ENCODE measurements around the gene ZNRF3. TPM values are rescaled to one million over a fixed set of nuclear protein-coding genes. Genes with fewer than 3 reads are reported as not detected.

Gene ZNRF3
- total RNA-seq, 1 donor from 2014 or later: 23.1 TPM

- peaks cover 15% of the 10 kb centered on the region for H3K36me3 Mint-ChIP-seq
- H3K27me3 Mint-ChIP-seq: no peaks in the 10 kb centered on the region
- peaks cover 53% of the 10 kb centered on the region for H3K4me1 Mint-ChIP-seq (ENCODE audit: unreplicated experiment)
- peak overlapping the region; percentile 30 for H3K4me3 Mint-ChIP-seq
- TF ChIP-seq, protein P1, sequence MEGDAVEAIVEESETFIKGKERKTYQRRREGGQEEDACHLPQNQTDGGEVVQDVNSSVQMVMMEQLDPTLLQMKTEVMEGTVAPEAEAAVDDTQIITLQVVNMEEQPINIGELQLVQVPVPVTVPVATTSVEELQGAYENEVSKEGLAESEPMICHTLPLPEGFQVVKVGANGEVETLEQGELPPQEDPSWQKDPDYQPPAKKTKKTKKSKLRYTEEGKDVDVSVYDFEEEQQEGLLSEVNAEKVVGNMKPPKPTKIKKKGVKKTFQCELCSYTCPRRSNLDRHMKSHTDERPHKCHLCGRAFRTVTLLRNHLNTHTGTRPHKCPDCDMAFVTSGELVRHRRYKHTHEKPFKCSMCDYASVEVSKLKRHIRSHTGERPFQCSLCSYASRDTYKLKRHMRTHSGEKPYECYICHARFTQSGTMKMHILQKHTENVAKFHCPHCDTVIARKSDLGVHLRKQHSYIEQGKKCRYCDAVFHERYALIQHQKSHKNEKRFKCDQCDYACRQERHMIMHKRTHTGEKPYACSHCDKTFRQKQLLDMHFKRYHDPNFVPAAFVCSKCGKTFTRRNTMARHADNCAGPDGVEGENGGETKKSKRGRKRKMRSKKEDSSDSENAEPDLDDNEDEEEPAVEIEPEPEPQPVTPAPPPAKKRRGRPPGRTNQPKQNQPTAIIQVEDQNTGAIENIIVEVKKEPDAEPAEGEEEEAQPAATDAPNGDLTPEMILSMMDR (conservative IDR thresholded peaks at IDR 0.05): no peak
- peak overlapping the region; percentile 81 for H3K27ac Mint-ChIP-seq
- peaks cover 4% of the 10 kb centered on the region for H3K9me3 Mint-ChIP-seq
- no peak for DNase-seq (ENCODE audit: extremely low spot score, unreplicated experiment)
Measured at GRCh38 chr22:28952857-28953256, 69.5 kb downstream of the ZNRF3 start.

DNA sequence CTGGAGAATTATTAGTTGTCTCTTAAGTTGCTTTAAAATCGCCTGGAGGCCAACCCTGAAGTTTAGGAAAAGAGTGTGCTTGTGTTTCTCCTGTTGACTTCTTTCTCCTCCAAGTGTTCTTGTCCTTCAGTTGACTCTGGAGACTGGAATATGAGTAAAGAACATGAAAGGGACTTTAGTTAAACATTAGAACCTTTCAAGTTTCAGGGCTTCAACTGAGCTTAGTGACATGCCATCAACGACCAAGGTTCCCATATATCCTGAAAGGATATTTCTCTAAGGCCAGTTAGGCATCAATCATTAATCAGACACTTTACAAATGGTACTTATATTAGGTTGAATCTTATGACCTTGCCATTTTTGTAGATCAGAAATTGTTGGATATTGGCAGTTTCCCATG is 70.0 kb downstream of the ZNRF3 start:
- Mint-ChIP-seq H3K27me3 (no peaks in the 10 kb centered on the region), H3K4me3 (no peak overlapping the region), H3K9me3 (peaks cover 2% of the 10 kb centered on the region), H3K27ac (peak overlapping the region; percentile 81), H3K4me1 (ENCODE audit: unreplicated experiment) (peaks cover 58% of the 10 kb centered on the region), H3K36me3 (peaks cover 19% of the 10 kb centered on the region)
- no peak for DNase-seq (ENCODE audit: extremely low spot score, unreplicated experiment)
- TF ChIP-seq, protein P1 (conservative IDR thresholded peaks at IDR 0.05): no peak

DNA sequence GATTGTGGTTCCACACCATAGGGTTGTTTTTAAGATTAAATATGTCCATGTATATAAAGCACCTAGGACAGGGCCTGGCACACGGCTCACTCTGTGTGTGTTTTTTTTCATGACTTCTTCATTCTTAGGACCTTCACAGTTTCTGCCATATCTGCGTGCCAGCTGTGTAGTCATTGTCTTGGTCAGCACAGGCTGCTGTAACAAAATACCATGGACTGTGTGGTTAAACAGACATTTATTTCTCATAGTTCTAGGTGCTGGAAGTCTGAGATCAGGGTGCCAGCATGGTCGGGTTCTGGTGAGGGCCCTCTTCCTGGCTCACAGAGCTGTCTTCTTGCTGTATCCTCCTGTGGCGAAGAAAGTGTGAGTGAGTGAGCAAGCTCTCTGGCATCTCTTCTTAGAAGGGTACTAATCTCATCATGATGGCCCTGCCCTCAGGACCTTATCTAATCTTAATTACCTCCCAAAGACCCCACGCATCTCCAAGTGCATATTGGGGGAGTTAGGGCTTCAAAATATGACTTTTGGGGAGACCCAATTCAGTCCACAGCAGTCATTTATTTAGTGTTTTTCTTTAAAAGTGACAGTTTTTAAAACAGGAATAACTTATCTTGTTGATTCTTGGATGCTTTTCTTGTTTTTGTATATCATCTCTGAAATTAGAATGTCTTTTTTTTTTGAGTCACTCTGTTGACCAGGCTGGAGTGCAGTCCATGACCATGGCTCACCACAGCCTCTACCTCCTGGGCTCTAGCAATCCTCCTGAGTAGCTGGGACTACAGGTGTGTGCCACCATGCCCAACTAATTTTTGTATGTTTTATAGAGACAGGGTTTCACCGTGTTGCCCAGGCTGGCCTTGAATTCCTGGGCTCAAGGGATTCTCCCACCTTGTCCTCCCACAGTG is 70.9 kb downstream of the ZNRF3 start:
- DNase-seq (ENCODE audit: extremely low spot score, unreplicated experiment): no peak
- no peaks in the 10 kb centered on the region for H3K9me3 Mint-ChIP-seq
- H3K4me1 Mint-ChIP-seq (ENCODE audit: unreplicated experiment): peaks cover 58% of the 10 kb centered on the region
- no peak overlapping the region for H3K4me3 Mint-ChIP-seq
- peak overlapping the region; percentile 53 for H3K27ac Mint-ChIP-seq
- TF ChIP-seq, protein P1 (conservative IDR thresholded peaks at IDR 0.05): no peak
- peaks cover 21% of the 10 kb centered on the region for H3K36me3 Mint-ChIP-seq
- no peaks in the 10 kb centered on the region for H3K27me3 Mint-ChIP-seq

- Mint-ChIP-seq H3K27ac (peak overlapping the region; percentile 46), H3K4me1 (ENCODE audit: unreplicated experiment) (peaks cover 46% of the 10 kb centered on the region), H3K27me3 (no peaks in the 10 kb centered on the region), H3K4me3 (no peak overlapping the region), H3K36me3 (peaks cover 30% of the 10 kb centered on the region), H3K9me3 (no peaks in the 10 kb centered on the region)
- TF ChIP-seq, protein P1 (conservative IDR thresholded peaks at IDR 0.05): no peak
- DNase-seq (ENCODE audit: extremely low spot score, unreplicated experiment): no peak
Measured at GRCh38 chr22:28955817-28956216, 72.4 kb downstream of the ZNRF3 start.

- peaks cover 35% of the 10 kb centered on the region for H3K36me3 Mint-ChIP-seq
- H3K9me3 Mint-ChIP-seq: no peaks in the 10 kb centered on the region
- no peak overlapping the region for H3K4me3 Mint-ChIP-seq
- H3K4me1 Mint-ChIP-seq (ENCODE audit: unreplicated experiment): peaks cover 45% of the 10 kb centered on the region
- no peaks in the 10 kb centered on the region for H3K27me3 Mint-ChIP-seq
- DNase-seq (ENCODE audit: extremely low spot score, unreplicated experiment): no peak
- TF ChIP-seq, protein P1 (conservative IDR thresholded peaks at IDR 0.05): no peak
- no peak overlapping the region for H3K27ac Mint-ChIP-seq
Measured at GRCh38 chr22:28956506-28956905, 73.1 kb downstream of the ZNRF3 start.
